Hepatocyte (in vitro differentiated cells): Measurements from ENCODE around the gene KMT2E. TPM values are rescaled to one million over a fixed set of nuclear protein-coding genes. Genes with fewer than 3 reads are reported as not detected.

ENCODE experiments used
- DNase-seq: peaks from one replicate; pipeline ENCODE4 v3.0.0-alpha.2; 2016; ENCODE audit warnings: low spot score
- H2AFZ ChIP-seq: fragments of 200-600 bp; sonication (generic); 2 replicates; pipeline ENCODE4 v1.6.0; 2016; ENCODE audit warnings: antibody characterized with exemption, mild to moderate bottlenecking
- H3K27ac ChIP-seq: fragments of 200-600 bp; sonication (generic); 2 replicates; pipeline ENCODE4 v1.5.1; 2016; ENCODE audit warnings: mild to moderate bottlenecking
- H3K27me3 ChIP-seq: fragments of 200-600 bp; sonication (generic); 2 replicates; pipeline ENCODE4 v1.6.1; 2016
- H3K36me3 ChIP-seq: fragments of 200-600 bp; sonication (generic); replicated peaks from 2 replicates; pipeline ENCODE4 v1.5.1; 2016; ENCODE audit warnings: low read depth; ENCODE audit not compliant: insufficient read depth
- H3K4me1 ChIP-seq: fragments of 200-600 bp; sonication (generic); 2 replicates; pipeline ENCODE4 v1.5.1; 2016; ENCODE audit warnings: mild to moderate bottlenecking, moderate library complexity; ENCODE audit not compliant: insufficient read depth
- H3K4me2 ChIP-seq: fragments of 200-600 bp; sonication (generic); 2 replicates; pipeline ENCODE4 v1.6.0; 2016
- H3K4me3 ChIP-seq: fragments of 200-600 bp; sonication (generic); 2 replicates; pipeline ENCODE4 v1.5.1; 2016; ENCODE audit warnings: mild to moderate bottlenecking
- H3K79me2 ChIP-seq: fragments of 200-600 bp; sonication (generic); 2 replicates; pipeline ENCODE4 v1.6.0; 2017; ENCODE audit warnings: mild to moderate bottlenecking
- H3K9me2 ChIP-seq: fragments of 200-600 bp; sonication (generic); replicated peaks from 2 replicates; pipeline ENCODE4 v1.6.0; 2017; ENCODE audit warnings: mild to moderate bottlenecking; ENCODE audit not compliant: insufficient read depth
- H3K9me3 ChIP-seq: fragments of 200-600 bp; sonication (generic); 2 replicates; pipeline ENCODE4 v1.5.1; 2016; ENCODE audit warnings: low read depth, mild to moderate bottlenecking
- H4K20me1 ChIP-seq: fragments of 200-600 bp; sonication (generic); 2 replicates; pipeline ENCODE4 v1.6.0; 2016; ENCODE audit warnings: mild to moderate bottlenecking; ENCODE audit not compliant: insufficient read depth, poor library complexity, severe bottlenecking
- EZH2 ChIP-seq: fragments of 200-600 bp; sonication (generic); IDR thresholded peaks from 2 replicates; pipeline ENCODE4 v1.6.1; 2016; ENCODE audit warnings: antibody characterized with exemption, mild to moderate bottlenecking, borderline replicate concordance
- EZH2phosphoT487 ChIP-seq: fragments of 200-600 bp; sonication (generic); IDR thresholded peaks from one replicate; pipeline ENCODE4 v1.6.1; 2018; ENCODE audit warnings: antibody characterized with exemption, mild to moderate bottlenecking, low read depth, moderate library complexity; ENCODE audit not compliant: unreplicated experiment, severe bottlenecking
- WGBS: methylation state at CpG from one replicate; pipeline ENCODE4 v1.1.6; 2016; ENCODE audit warnings: low lambda C conversion rate; ENCODE audit errors: missing lambda C conversion rate; 5-methylcytosine and 5-hydroxymethylcytosine counted together
- polyA plus RNA-seq: library from polyadenylated mRNA; unstranded; fragments of >200 nt; fragmentation: Nextera tagmentation; extraction: Ambion mirVana; gene quantifications from 2 replicates; pipeline ENCODE4 v1.2.1, GENCODE V29; 2016
- total RNA-seq: library from RNA; depleted of rRNA; stranded (reverse); fragments of >200 nt; gene quantifications from 2 replicates; pipeline ENCODE4 v1.2.3, GENCODE V29; 2014
- TF ChIP-seq, protein P1 (sequence below): fragments of 200-600 bp; sonication (generic); IDR thresholded peaks from 2 replicates; pipeline ENCODE4 v1.5.1; 2016; ENCODE audit warnings: antibody characterized with exemption, mild to moderate bottlenecking; ENCODE audit not compliant: poor library complexity

KMT2E gene
- total and polyA plus RNA-seq, 2 experiments from 2014 or later, result 69.7 to 70.8 TPM

DNA sequence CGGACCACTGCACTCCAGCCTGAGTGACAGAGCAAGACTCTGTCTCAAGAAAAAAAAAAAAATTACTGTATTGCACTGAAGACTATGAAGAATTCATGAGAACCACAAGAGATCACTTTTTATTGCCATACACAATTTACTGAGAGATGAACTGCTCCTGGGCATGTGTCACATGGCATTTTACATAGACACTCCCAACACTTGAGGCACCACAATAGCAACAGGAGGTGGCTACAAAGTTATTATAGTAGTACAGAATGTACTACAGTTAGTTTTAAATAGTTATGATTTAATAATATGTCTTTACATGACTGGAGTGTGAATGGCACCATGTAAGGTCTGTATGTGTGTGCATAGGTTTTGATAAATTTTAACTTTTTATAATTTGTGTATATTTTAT lies 70.6 kb downstream of the KMT2E start:
- WGBS, result 100% methylated on average over 1 of the region's 1 CpG
- H3K4me1 ChIP-seq, result no peaks in the 10 kb centered on the region
- no peak for TF ChIP-seq EZH2phosphoT487
- TF ChIP-seq, protein P1, sequence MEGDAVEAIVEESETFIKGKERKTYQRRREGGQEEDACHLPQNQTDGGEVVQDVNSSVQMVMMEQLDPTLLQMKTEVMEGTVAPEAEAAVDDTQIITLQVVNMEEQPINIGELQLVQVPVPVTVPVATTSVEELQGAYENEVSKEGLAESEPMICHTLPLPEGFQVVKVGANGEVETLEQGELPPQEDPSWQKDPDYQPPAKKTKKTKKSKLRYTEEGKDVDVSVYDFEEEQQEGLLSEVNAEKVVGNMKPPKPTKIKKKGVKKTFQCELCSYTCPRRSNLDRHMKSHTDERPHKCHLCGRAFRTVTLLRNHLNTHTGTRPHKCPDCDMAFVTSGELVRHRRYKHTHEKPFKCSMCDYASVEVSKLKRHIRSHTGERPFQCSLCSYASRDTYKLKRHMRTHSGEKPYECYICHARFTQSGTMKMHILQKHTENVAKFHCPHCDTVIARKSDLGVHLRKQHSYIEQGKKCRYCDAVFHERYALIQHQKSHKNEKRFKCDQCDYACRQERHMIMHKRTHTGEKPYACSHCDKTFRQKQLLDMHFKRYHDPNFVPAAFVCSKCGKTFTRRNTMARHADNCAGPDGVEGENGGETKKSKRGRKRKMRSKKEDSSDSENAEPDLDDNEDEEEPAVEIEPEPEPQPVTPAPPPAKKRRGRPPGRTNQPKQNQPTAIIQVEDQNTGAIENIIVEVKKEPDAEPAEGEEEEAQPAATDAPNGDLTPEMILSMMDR, result no peak
- TF ChIP-seq EZH2, result no peak

DNA sequence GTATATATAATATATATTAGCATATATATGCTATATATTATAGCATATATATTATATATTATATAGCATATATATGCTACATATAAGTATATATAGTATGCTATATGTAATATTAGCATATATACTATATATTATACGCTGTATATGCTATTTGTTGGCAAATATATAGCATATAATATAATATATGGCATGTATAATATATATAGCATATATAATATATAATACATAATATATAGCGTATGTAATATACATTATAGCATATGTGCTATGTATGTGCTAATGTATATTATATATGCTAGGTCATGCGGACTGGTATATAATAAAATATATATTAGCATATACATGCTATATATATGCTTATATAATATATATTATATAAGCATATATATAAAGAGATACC lies 72.8 kb downstream of the KMT2E start:
- no peak overlapping the region for H3K4me2 ChIP-seq
- H3K36me3 ChIP-seq, result no peaks in the 10 kb centered on the region
- TF ChIP-seq EZH2phosphoT487 (no peak), EZH2 (no peak)
- TF ChIP-seq, protein P1, result no peak

More for the DNA sequence above, 70.6 kb downstream of the KMT2E start:
- Histone ChIP-seq H3K36me3 (no peaks in the 10 kb centered on the region), H3K79me2 (peaks cover 35% of the 10 kb centered on the region), H2AFZ (no peak overlapping the region), H3K27me3 (no peaks in the 10 kb centered on the region), H4K20me1 (peaks cover 10% of the 10 kb centered on the region), H3K9me2 (no peaks in the 10 kb centered on the region), H3K9me3 (no peaks in the 10 kb centered on the region), H3K4me3 (no peak overlapping the region), H3K27ac (no peak overlapping the region), H3K4me2 (no peak overlapping the region)
- no peak for DNase-seq

GRCh38 chr7:105087981-105088380 lies 74.0 kb downstream of the KMT2E start:
- H3K9me3 ChIP-seq, result no peaks in the 10 kb centered on the region
- H4K20me1 ChIP-seq, result peaks cover 6% of the 10 kb centered on the region
- H3K79me2 ChIP-seq, result peaks cover 27% of the 10 kb centered on the region
- no peak overlapping the region for H3K4me3 ChIP-seq
- DNase-seq, result no peak
- H2AFZ ChIP-seq, result no peak overlapping the region
- no peak for TF ChIP-seq EZH2phosphoT487
- no peak for TF ChIP-seq EZH2
- TF ChIP-seq, protein P1, result no peak
- H3K27ac ChIP-seq, result no peak overlapping the region
- H3K36me3 ChIP-seq, result no peaks in the 10 kb centered on the region
- no peaks in the 10 kb centered on the region for H3K27me3 ChIP-seq
- H3K9me2 ChIP-seq, result no peaks in the 10 kb centered on the region
- H3K4me1 ChIP-seq, result no peaks in the 10 kb centered on the region
- no peak overlapping the region for H3K4me2 ChIP-seq
- WGBS, result 89% methylated on average over 6 of the region's 6 CpGs

More for the DNA sequence above, 72.8 kb downstream of the KMT2E start:
- no peaks in the 10 kb centered on the region for H3K9me3 ChIP-seq
- H3K27ac ChIP-seq, result no peak overlapping the region
- no peak overlapping the region for H3K4me3 ChIP-seq
- H4K20me1 ChIP-seq, result peaks cover 6% of the 10 kb centered on the region
- DNase-seq, result no peak
- H3K27me3 ChIP-seq, result no peaks in the 10 kb centered on the region
- peaks cover 33% of the 10 kb centered on the region for H3K79me2 ChIP-seq
- H3K9me2 ChIP-seq, result no peaks in the 10 kb centered on the region
- no peak overlapping the region for H2AFZ ChIP-seq
- 96% methylated on average over 3 of the region's 3 CpGs for WGBS
- H3K4me1 ChIP-seq, result no peaks in the 10 kb centered on the region

GRCh38 chr7:105088456-105088855 lies 74.5 kb downstream of the KMT2E start:
- Histone ChIP-seq H3K4me2 (no peak overlapping the region), H3K4me1 (no peaks in the 10 kb centered on the region), H3K9me2 (no peaks in the 10 kb centered on the region), H4K20me1 (peaks cover 6% of the 10 kb centered on the region), H3K9me3 (no peaks in the 10 kb centered on the region), H3K36me3 (no peaks in the 10 kb centered on the region), H3K27me3 (no peaks in the 10 kb centered on the region), H3K79me2 (peaks cover 23% of the 10 kb centered on the region), H3K4me3 (no peak overlapping the region), H2AFZ (no peak overlapping the region), H3K27ac (no peak overlapping the region)
- TF ChIP-seq, protein P1, result no peak
- TF ChIP-seq EZH2phosphoT487, result no peak
- TF ChIP-seq EZH2, result no peak
- 88% methylated on average over 2 of the region's 2 CpGs for WGBS
- no peak for DNase-seq
